Tibial nerve (tissue), 4 donors: ENCODE results near the gene MYOM1. TPM values are rescaled to one million over a fixed set of nuclear protein-coding genes. Genes with fewer than 3 reads are reported as not detected.

Source experiments
- DNase-seq, 2 donors: peaks; one replicate each; pipeline ENCODE4 v3.0.0-alpha.2; 2019; ENCODE audit warnings: low spot score in 2 of 2
- H3K27ac ChIP-seq, 4 donors: fragments of 200-600 bp; sonication (generic) in 3 of 4; one replicate each; pipeline ENCODE4 v1.5.1; 2017 to 2019; ENCODE audit warnings: mild to moderate bottlenecking in 1 of 4
- H3K27me3 ChIP-seq, 2 donors: fragments of 200-600 bp; sonication (generic) in 1 of 2; one replicate each; pipeline versions ENCODE4 v1.5.1 to v1.6.0; 2017 to 2019
- H3K36me3 ChIP-seq, 3 donors: fragments of 200-600 bp; sonication (generic); one replicate each; pipeline ENCODE4 v1.5.1; 2018 to 2019
- H3K4me1 ChIP-seq, 4 donors: fragments of 200-600 bp; sonication (generic) in 3 of 4; one replicate each; pipeline ENCODE4 v1.5.1; 2017 to 2019
- H3K4me3 ChIP-seq, 4 donors: fragments of 200-600 bp; sonication (generic) in 3 of 4; one replicate each; pipeline ENCODE4 v1.5.1; 2017 to 2019; ENCODE audit warnings: mild to moderate bottlenecking in 1 of 4, moderate library complexity in 1 of 4
- H3K9me3 ChIP-seq, 4 donors: fragments of 200-600 bp; sonication (generic) in 3 of 4; one replicate each; pipeline ENCODE4 v1.5.1; 2017 to 2019
- CTCF ChIP-seq, 5 experiments: fragments of 200-600 bp in 3 of 5; fragments of 450-650 bp in 2 of 5; sonication (generic) in 3 of 5; IDR thresholded peaks; one replicate each; pipeline ENCODE4 v1.5.1; 2016 to 2019; ENCODE audit warnings: antibody characterized with exemption in 5 of 5, mild to moderate bottlenecking in 3 of 5, moderate library complexity in 2 of 5
- EP300 ChIP-seq, 2 donors: sonication (generic); formaldehyde crosslinking; IDR thresholded peaks; one replicate each; pipeline ENCODE4 v1.6.1; 2017; ENCODE audit warnings: antibody characterized with exemption in 2 of 2, mild to moderate bottlenecking in 1 of 2
- POLR2A ChIP-seq, 2 donors: fragments of 450-650 bp; IDR thresholded peaks; one replicate each; pipeline ENCODE4 v1.6.1; 2017; ENCODE audit warnings: antibody characterized with exemption in 2 of 2, mild to moderate bottlenecking in 2 of 2, moderate library complexity in 2 of 2
- WGBS, 2 donors: methylation state at CpG; one replicate each; pipeline ENCODE4 v1.1.5; 2018; 5-methylcytosine and 5-hydroxymethylcytosine counted together
- total RNA-seq, 4 donors: library from RNA; depleted of rRNA; stranded (reverse); fragments of >200 nt; gene quantifications; one replicate each; pipeline ENCODE4 v1.1.0, GENCODE V29; 2016

MYOM1 gene
- total RNA-seq, 4 donors from 2014 or later = 3.0 to 8.1 (median 5.6) TPM

DNA sequence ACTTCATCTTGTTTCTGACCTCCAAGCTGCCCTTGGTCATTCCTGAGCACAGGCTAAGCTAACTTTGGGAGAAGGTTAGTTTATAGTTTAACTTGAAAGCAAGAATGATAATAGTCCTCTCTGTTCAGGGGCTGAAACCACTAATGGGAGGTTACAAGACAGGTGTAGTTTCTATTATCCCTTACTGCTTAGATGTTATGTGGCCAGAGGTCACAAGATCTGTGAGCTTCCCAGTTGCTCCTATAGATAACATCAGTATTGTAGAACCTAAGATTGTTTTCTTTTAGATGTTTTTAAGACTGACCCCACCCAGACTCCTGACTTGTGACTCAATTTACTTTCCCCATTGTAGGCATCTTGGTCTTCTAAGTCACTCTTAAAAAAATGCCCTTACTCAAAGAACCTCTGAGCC, 112.0 kb downstream of the MYOM1 start:
- Histone ChIP-seq H3K4me1 (peaks cover 0 to 21% (median 4%) of the 10 kb centered on the region in 4 donors), H3K27me3 (no peaks in the 10 kb centered on the region), H3K27ac (no peak overlapping the region), H3K9me3 (no peaks in the 10 kb centered on the region), H3K36me3 (no peaks in the 10 kb centered on the region), H3K4me3 (no peak overlapping the region)
- DNase-seq = no peak
- TF ChIP-seq POLR2A (IDR thresholded peaks at IDR 0.05) = no peak
- TF ChIP-seq CTCF (IDR thresholded peaks at IDR 0.05) = no peak
- no peak for TF ChIP-seq EP300 (IDR thresholded peaks at IDR 0.05)

DNA sequence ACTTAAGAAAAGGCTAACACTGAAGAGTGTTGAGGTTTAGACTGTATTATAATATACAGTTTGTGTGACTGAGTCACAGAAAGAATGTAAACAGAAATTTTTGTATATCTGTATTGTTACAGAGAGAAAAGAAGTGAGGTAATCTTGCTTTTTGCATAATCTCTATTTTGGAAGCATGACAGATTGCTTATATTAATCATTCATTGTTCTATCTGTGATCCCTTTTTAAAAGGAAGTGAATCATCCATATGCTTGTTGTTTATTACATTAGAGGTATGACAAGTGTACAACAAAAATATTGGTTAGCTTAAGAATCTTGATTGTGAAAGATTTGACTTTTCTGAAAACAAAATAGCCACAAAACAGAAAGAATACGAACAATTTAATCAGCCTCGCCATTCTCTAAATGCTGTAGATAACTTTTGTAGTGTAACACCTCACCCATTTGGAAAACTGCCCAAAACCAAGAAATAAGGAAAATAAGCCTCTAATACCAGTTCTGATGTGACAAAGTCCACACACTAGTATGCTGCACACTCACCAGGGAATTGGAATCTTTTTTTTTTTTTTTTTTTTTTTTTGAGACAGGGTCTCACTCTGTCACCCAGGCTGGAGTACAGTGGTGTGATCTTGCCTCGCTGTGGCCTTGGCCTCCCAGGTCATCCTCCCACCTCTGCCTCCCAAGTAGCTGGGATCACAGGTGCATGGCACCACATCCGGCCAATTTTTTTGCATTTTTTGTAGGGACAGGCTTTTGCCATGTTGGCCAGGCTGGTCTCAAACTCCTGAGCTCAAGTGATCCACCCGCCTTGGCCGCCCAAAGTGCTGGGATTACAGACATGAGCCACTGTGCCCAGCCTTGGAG, 115.3 kb downstream of the MYOM1 start:
- 76 to 80% methylated on average over 6 of the region's 6 CpGs for WGBS, 2 donors
- Histone ChIP-seq H3K9me3 (no peaks in the 10 kb centered on the region), H3K4me3 (no peak overlapping the region), H3K36me3 (no peaks in the 10 kb centered on the region), H3K27ac (peak overlapping the region in 1 of 4 donors; percentile 47), H3K27me3 (no peaks in the 10 kb centered on the region), H3K4me1 (peaks cover 0 to 13% (median 4%) of the 10 kb centered on the region in 4 donors)
- no peak for DNase-seq
- TF ChIP-seq POLR2A (IDR thresholded peaks at IDR 0.05) (no peak), CTCF (IDR thresholded peaks at IDR 0.05) (no peak), EP300 (IDR thresholded peaks at IDR 0.05) (no peak)

- Histone ChIP-seq H3K27ac (peak overlapping the region in 1 of 4 donors; percentile 47), H3K9me3 (no peaks in the 10 kb centered on the region), H3K4me3 (no peak overlapping the region), H3K36me3 (peaks cover 0 to 3% (median 0%) of the 10 kb centered on the region in 3 donors), H3K27me3 (no peaks in the 10 kb centered on the region), H3K4me1 (peaks cover 0 to 13% (median 4%) of the 10 kb centered on the region in 4 donors)
- DNase-seq = no peak
- 18 to 35% methylated on average over 2 of the region's 2 CpGs for WGBS, 2 donors
- no peak for TF ChIP-seq EP300 (IDR thresholded peaks at IDR 0.05)
- TF ChIP-seq CTCF (IDR thresholded peaks at IDR 0.05) = no peak
- no peak for TF ChIP-seq POLR2A (IDR thresholded peaks at IDR 0.05)
Measured at GRCh38 chr18:3103576-3103975, 116.2 kb downstream of the MYOM1 start.

DNA sequence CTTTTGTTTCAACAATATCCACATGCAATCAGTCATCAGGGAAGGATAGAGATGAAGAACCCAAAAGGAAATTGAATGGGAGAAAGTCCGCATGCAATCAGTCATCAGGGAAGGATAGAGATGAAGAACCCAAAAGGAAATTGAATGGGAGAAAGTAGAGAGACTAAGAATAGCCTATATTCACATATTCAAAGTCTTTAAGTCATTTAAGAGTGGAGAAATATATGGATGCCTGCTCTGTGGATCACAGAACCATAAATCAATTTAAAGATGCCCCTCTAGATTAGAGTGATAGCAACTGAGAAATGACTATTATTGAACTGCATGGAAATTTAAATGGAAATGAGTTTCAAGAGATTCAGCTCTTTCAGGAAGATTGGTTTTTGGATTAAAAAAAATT, 116.8 kb downstream of the MYOM1 start:
- DNase-seq = no peak
- Histone ChIP-seq H3K27ac (no peak overlapping the region), H3K4me1 (peaks cover 0 to 13% (median 4%) of the 10 kb centered on the region in 4 donors), H3K4me3 (no peak overlapping the region), H3K27me3 (no peaks in the 10 kb centered on the region), H3K9me3 (no peaks in the 10 kb centered on the region), H3K36me3 (peaks cover 0 to 3% (median 0%) of the 10 kb centered on the region in 3 donors)
- TF ChIP-seq EP300 (IDR thresholded peaks at IDR 0.05) = no peak
- no peak for TF ChIP-seq CTCF (IDR thresholded peaks at IDR 0.05)
- TF ChIP-seq POLR2A (IDR thresholded peaks at IDR 0.05) = no peak
- 98 to 100% methylated on average over 1 of the region's 1 CpG for WGBS, 2 donors

- Histone ChIP-seq H3K4me1 (peaks cover 0 to 13% (median 4%) of the 10 kb centered on the region in 4 donors), H3K27me3 (no peaks in the 10 kb centered on the region), H3K27ac (no peak overlapping the region), H3K36me3 (peaks cover 0 to 3% (median 0%) of the 10 kb centered on the region in 3 donors), H3K9me3 (no peaks in the 10 kb centered on the region), H3K4me3 (no peak overlapping the region)
- 74 to 93% methylated on average over 3 of the region's 3 CpGs for WGBS, 2 donors
- no peak for DNase-seq
- TF ChIP-seq POLR2A (IDR thresholded peaks at IDR 0.05) (no peak), EP300 (IDR thresholded peaks at IDR 0.05) (no peak), CTCF (IDR thresholded peaks at IDR 0.05) (no peak)
Measured at GRCh38 chr18:3100498-3101132, 119.2 kb downstream of the MYOM1 start.
